Measurements from ENCODE around the gene MAMSTR. TPM values are rescaled to one million over a fixed set of nuclear protein-coding genes. Genes with fewer than 3 reads are reported as not detected.

The MAMSTR gene
- total and polyA plus RNA-seq, 4 donors, result 0.48 to 1.5 (median 1.2) TPM

DNA sequence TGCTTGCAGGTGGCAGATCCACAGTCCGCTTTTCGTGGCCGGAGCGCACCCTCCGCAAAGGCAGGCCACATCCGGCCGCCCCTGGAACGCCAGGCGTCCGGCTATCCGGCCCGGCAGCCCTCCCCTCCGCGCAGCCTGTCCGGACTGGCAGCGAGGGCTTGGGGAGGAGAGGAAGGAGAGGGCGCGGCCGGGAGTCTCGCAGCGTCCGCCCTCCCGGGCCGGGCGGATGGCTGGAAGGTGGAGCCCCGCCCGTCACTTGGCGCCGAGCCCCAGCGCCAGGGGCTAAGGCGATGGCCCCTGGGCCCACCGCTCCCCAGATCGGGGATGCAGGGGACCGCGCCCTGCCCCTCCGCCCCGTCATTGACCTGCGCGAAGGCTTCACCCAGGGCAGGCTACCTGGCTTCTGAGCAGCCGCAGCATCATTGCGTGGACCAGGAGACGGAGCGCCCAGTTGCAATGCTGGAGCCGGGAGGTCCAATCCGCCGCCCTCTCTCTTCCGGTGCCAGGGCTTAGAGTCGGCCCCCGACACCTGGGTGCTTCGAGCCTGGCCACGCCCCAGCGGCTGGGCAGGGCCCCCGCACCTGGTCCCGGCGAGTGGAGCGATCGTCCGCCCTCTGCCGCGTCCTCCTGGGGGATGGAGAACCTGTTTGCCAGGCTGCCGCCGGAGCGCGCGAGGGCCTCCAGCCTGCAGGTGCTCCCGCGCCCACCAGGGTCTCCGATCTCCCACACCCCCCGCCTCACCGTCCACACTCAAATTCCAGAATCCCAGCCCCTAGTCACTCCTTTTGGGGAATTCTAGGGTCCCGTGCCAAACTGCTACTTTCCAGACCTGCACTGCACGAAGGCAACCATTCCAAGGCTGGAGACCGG is 33.2 kb upstream of the MAMSTR start, which contains the start of gene FUT1:
TSS of gene FUT1 (minus strand) at position 146 of the 870 bp plus-strand sequence. CDS start 1,360 bp downstream, outside the sequence.
- Histone ChIP-seq H3K9me3 (ENCODE audit: control insufficient read depth in 4 of 4, insufficient read depth in 3 of 4, low read length in 3 of 4) (no peaks in the 10 kb centered on the region), H3K27ac (ENCODE audit: low read depth in 1 of 2, low read length in 1 of 2) (peak within 1 kb of the TSS in 1 of 2 donors; percentile 69), H3K4me1 (ENCODE audit: control insufficient read depth in 5 of 5, insufficient read depth in 5 of 5, low read length in 5 of 5) (peaks cover 0 to 18% (median 5%) of the 10 kb centered on the region in 5 donors), H3K4me3 (peak within 1 kb of the TSS; percentile 30), H3K36me3 (ENCODE audit: control insufficient read depth in 4 of 4, insufficient read depth in 4 of 4, low read length in 4 of 4) (peaks cover 0 to 10% (median 0%) of the 10 kb centered on the region in 4 donors), H3K27me3 (ENCODE audit: control insufficient read depth in 3 of 3, insufficient read depth in 3 of 3, low read length in 2 of 3) (peaks cover 0 to 10% (median 7%) of the 10 kb centered on the region in 3 donors), H3K9ac (ENCODE audit: insufficient read depth in 1 of 2, low read length in 2 of 2) (peak within 1 kb of the TSS in 1 of 2 donors; percentile 58)
- peak; percentile 79 for ATAC-seq (ENCODE audit: insufficient read depth, low FRiP score)
- TF ChIP-seq, protein P1, sequence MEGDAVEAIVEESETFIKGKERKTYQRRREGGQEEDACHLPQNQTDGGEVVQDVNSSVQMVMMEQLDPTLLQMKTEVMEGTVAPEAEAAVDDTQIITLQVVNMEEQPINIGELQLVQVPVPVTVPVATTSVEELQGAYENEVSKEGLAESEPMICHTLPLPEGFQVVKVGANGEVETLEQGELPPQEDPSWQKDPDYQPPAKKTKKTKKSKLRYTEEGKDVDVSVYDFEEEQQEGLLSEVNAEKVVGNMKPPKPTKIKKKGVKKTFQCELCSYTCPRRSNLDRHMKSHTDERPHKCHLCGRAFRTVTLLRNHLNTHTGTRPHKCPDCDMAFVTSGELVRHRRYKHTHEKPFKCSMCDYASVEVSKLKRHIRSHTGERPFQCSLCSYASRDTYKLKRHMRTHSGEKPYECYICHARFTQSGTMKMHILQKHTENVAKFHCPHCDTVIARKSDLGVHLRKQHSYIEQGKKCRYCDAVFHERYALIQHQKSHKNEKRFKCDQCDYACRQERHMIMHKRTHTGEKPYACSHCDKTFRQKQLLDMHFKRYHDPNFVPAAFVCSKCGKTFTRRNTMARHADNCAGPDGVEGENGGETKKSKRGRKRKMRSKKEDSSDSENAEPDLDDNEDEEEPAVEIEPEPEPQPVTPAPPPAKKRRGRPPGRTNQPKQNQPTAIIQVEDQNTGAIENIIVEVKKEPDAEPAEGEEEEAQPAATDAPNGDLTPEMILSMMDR (IDR thresholded peaks at IDR 0.05; ENCODE audit: control extremely low read depth, extremely low read depth), result no peak
- WGBS, 2 donors, result 1 to 2% methylated on average over 60 to 73 of the region's 73 CpGs
- DNase-seq, result peak; percentile 73 to 88 (median 87)

DNA sequence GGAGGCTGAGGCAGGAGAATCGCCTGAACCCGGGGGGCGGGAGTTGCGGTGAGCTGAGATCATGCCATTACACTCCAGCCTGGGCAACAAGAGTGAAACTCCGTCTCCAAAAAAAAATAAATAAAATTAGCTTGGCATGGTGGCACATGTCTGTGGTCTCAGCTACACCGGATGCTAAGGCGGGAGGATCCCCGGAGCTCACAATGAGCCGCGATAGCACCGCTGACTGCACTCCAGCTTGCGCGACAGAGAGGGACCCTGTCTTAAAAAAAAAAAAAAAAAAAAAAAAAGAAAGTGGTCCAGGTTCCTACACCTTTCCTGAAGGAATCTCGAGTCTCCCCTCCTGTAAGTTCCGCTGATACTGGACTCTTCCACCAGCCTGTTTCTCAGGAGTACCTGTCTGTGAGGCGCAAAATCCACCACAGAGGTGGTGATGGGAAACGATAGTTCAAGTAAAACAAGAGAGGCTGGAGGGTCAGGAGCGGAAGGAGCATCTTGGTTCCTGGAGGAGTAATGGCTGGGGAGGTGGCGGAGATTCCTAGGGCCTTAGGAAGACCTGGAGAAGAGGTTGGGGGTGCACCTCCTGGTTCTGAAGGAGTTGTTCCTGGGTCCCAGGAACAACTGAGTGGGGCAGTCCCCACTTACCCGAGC is 32.4 kb upstream of the MAMSTR start:
- Histone ChIP-seq H3K27ac (ENCODE audit: low read depth in 1 of 2, low read length in 1 of 2) (peak overlapping the region in 1 of 2 donors; percentile 69), H3K9ac (ENCODE audit: insufficient read depth in 1 of 2, low read length in 2 of 2) (peak overlapping the region in 1 of 2 donors; percentile 58), H3K4me3 (peak overlapping the region; percentile 30), H3K27me3 (ENCODE audit: control insufficient read depth in 3 of 3, insufficient read depth in 3 of 3, low read length in 2 of 3) (peaks cover 0 to 10% (median 7%) of the 10 kb centered on the region in 3 donors), H3K36me3 (ENCODE audit: control insufficient read depth in 4 of 4, insufficient read depth in 4 of 4, low read length in 4 of 4) (peaks cover 0 to 10% (median 0%) of the 10 kb centered on the region in 4 donors), H3K9me3 (ENCODE audit: control insufficient read depth in 4 of 4, insufficient read depth in 3 of 4, low read length in 3 of 4) (no peaks in the 10 kb centered on the region), H3K4me1 (ENCODE audit: control insufficient read depth in 5 of 5, insufficient read depth in 5 of 5, low read length in 5 of 5) (peaks cover 0 to 21% (median 5%) of the 10 kb centered on the region in 5 donors)
- DNase-seq, result no peak
- no peak for ATAC-seq (ENCODE audit: insufficient read depth, low FRiP score)
- 17 to 24% methylated on average over 20 of the region's 20 CpGs for WGBS, 2 donors
- TF ChIP-seq, protein P1 (IDR thresholded peaks at IDR 0.05; ENCODE audit: control extremely low read depth, extremely low read depth), result no peak

DNA sequence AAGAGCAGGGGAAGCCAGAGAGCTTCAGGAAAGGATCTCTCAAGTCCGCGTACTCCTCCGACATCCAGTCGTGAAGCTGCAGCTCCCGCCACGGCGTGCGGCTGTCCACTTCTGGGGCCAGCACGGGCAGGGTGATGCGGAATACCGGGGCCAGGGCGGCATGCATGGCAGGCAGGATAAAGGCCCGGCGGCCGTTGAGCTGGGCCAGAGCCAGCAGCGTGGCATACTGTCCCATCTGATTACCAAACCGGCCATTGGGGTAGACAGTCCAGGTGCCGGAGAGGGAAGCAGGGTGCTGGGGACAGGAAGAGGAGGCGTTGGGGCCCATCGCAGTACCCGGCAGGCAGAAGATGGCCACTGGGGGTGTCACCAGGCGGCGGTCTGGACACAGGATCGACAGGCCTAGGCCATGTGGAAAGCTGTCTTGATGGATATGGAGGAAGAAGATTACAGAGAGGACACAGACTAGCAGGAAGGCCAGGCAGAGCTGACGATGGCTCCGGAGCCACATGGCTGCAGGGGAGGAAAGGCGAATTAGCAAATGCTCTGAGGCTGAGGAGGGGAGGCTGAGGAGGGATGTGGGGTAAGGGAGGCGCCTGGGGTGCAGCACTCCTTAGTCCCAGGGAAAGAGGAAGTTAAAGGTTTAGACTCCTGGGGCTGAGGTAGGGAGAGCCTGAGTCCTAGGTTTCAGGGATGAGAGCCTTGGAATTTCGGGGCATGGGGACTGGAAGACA is 31.4 kb upstream of the MAMSTR start:
- Histone ChIP-seq H3K27me3 (ENCODE audit: control insufficient read depth in 3 of 3, insufficient read depth in 3 of 3, low read length in 2 of 3) (peaks cover 0 to 13% (median 10%) of the 10 kb centered on the region in 3 donors), H3K9ac (ENCODE audit: insufficient read depth in 1 of 2, low read length in 2 of 2) (no peak overlapping the region), H3K36me3 (ENCODE audit: control insufficient read depth in 4 of 4, insufficient read depth in 4 of 4, low read length in 4 of 4) (peaks cover 0 to 10% (median 0%) of the 10 kb centered on the region in 4 donors), H3K9me3 (ENCODE audit: control insufficient read depth in 4 of 4, insufficient read depth in 3 of 4, low read length in 3 of 4) (peaks cover 0 to 2% (median 0%) of the 10 kb centered on the region in 4 donors), H3K4me3 (peak overlapping the region; percentile 3), H3K27ac (ENCODE audit: low read depth in 1 of 2, low read length in 1 of 2) (no peak overlapping the region), H3K4me1 (ENCODE audit: control insufficient read depth in 5 of 5, insufficient read depth in 5 of 5, low read length in 5 of 5) (peaks cover 0 to 21% (median 5%) of the 10 kb centered on the region in 5 donors)
- no peak for DNase-seq
- ATAC-seq (ENCODE audit: insufficient read depth, low FRiP score), result no peak
- TF ChIP-seq, protein P1 (IDR thresholded peaks at IDR 0.05; ENCODE audit: control extremely low read depth, extremely low read depth), result no peak
- 78 to 81% methylated on average over 29 of the region's 29 CpGs for WGBS, 2 donors
